Parathyroid adenoma (tissue), 2 donors: Measurements from ENCODE around the gene AMPD3.

Experiments
- H2AFZ ChIP-seq: fragments of 300-600 bp; sonication (generic); one replicate; pipeline ENCODE4 v1.7.0; 2017; ENCODE audit warnings: antibody characterized with exemption, mild to moderate bottlenecking
- H3K27ac ChIP-seq: fragments of 300-600 bp; sonication (generic); one replicate; pipeline ENCODE4 v1.7.0; 2017
- H3K27me3 ChIP-seq: fragments of 300-600 bp; sonication (generic); one replicate; pipeline ENCODE4 v1.7.0; 2017; ENCODE audit warnings: low read length; ENCODE audit not compliant: control insufficient read depth, insufficient read depth
- H3K36me3 ChIP-seq: fragments of 300-600 bp; sonication (generic); one replicate; pipeline ENCODE4 v1.7.0; 2017; ENCODE audit warnings: low read length; ENCODE audit not compliant: control insufficient read depth, insufficient read depth
- H3K4me1 ChIP-seq: fragments of 300-600 bp; sonication (generic); one replicate; pipeline ENCODE4 v1.7.0; 2017; ENCODE audit warnings: control low read depth
- H3K4me2 ChIP-seq: fragments of 300-600 bp; sonication (generic); one replicate; pipeline ENCODE4 v1.7.0; 2017; ENCODE audit warnings: low read length
- H3K4me3 ChIP-seq: fragments of 300-600 bp; sonication (generic); one replicate; pipeline ENCODE4 v1.7.0; 2017; ENCODE audit warnings: low read depth, low read length
- H3K79me2 ChIP-seq: fragments of 300-600 bp; sonication (generic); one replicate; pipeline ENCODE4 v1.7.0; 2017; ENCODE audit warnings: control low read depth
- H3K9ac ChIP-seq: fragments of 300-600 bp; sonication (generic); one replicate; pipeline ENCODE4 v1.7.0; 2017; ENCODE audit warnings: mild to moderate bottlenecking
- H3K9me3 ChIP-seq: fragments of 300-600 bp; sonication (generic); one replicate; pipeline ENCODE4 v1.7.0; 2017; ENCODE audit warnings: low read length; ENCODE audit not compliant: control insufficient read depth
- TF ChIP-seq, protein P1 (sequence below): fragments of 300-600 bp; sonication (generic); IDR thresholded peaks from one replicate; pipeline ENCODE4 v1.7.0; 2017; ENCODE audit warnings: antibody characterized with exemption, mild to moderate bottlenecking
- donor health status: primary hyperparathyroidism.

AMPD3 gene

DNA sequence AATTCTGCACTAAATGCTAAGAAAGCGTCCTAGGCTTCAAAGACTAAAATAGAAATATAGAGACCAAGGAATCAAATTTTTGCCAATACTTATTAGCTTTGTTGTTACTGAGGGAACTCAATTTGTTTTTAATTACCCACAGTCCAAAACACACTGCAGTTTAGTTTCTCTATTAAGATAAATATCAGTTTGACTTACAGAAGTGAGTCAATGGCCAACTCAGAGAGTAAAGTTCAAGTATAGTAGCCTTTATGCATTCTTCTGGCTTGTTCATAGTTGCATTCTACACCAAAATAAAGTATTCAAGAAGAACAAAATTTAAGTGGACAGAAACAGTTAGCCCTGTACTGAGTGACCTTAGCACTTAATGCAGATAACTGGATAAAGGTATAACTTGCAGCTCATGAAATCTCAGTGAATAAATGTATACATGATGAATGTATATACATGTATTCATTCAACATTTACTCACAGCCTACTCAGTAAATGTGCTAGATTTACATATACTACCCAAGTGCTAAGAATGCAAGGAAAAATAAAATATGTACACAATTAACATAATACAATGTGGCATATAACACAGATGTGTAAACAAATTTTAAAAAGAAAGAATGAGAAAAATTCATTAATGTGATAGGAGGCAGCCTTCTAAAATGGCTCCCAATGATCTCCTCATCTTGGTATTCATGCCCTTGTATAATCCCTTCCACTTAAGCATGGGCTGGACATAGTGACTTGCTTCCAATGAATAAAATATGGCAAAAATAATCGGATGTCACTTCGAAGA, 95.6 kb downstream of the AMPD3 start:
- no peak overlapping the region for H3K27ac ChIP-seq
- no peak overlapping the region for H2AFZ ChIP-seq
- H3K36me3 ChIP-seq, result no peaks in the 10 kb centered on the region
- H3K27me3 ChIP-seq, result no peaks in the 10 kb centered on the region
- no peak overlapping the region for H3K4me3 ChIP-seq
- TF ChIP-seq, protein P1, sequence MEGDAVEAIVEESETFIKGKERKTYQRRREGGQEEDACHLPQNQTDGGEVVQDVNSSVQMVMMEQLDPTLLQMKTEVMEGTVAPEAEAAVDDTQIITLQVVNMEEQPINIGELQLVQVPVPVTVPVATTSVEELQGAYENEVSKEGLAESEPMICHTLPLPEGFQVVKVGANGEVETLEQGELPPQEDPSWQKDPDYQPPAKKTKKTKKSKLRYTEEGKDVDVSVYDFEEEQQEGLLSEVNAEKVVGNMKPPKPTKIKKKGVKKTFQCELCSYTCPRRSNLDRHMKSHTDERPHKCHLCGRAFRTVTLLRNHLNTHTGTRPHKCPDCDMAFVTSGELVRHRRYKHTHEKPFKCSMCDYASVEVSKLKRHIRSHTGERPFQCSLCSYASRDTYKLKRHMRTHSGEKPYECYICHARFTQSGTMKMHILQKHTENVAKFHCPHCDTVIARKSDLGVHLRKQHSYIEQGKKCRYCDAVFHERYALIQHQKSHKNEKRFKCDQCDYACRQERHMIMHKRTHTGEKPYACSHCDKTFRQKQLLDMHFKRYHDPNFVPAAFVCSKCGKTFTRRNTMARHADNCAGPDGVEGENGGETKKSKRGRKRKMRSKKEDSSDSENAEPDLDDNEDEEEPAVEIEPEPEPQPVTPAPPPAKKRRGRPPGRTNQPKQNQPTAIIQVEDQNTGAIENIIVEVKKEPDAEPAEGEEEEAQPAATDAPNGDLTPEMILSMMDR, result no peak
- H3K79me2 ChIP-seq, result no peaks in the 10 kb centered on the region
- H3K9ac ChIP-seq, result no peak overlapping the region
- H3K4me2 ChIP-seq, result no peak overlapping the region
- H3K9me3 ChIP-seq, result no peaks in the 10 kb centered on the region
- no peaks in the 10 kb centered on the region for H3K4me1 ChIP-seq

DNA sequence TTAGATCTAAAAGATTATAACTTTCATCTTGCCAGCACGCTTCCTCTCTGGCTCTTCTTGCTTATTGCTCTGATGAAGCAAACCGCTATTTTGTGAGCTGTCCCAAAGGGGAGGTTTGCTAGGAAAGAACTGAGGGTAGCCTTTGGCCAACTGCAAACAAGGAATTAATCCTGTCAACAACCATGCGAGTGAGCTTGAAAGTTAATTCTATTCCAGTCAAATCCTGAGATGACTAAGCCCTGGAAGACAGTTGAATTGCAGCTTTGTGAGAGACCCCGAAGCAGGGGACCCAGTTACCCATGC, 96.2 kb downstream of the AMPD3 start:
- no peaks in the 10 kb centered on the region for H3K79me2 ChIP-seq
- no peak overlapping the region for H3K27ac ChIP-seq
- no peak overlapping the region for H3K4me3 ChIP-seq
- H3K9me3 ChIP-seq, result no peaks in the 10 kb centered on the region
- TF ChIP-seq, protein P1, result no peak
- no peaks in the 10 kb centered on the region for H3K4me1 ChIP-seq
- H3K4me2 ChIP-seq, result no peak overlapping the region
- no peak overlapping the region for H2AFZ ChIP-seq
- no peaks in the 10 kb centered on the region for H3K27me3 ChIP-seq
- H3K9ac ChIP-seq, result no peak overlapping the region
- no peaks in the 10 kb centered on the region for H3K36me3 ChIP-seq

DNA sequence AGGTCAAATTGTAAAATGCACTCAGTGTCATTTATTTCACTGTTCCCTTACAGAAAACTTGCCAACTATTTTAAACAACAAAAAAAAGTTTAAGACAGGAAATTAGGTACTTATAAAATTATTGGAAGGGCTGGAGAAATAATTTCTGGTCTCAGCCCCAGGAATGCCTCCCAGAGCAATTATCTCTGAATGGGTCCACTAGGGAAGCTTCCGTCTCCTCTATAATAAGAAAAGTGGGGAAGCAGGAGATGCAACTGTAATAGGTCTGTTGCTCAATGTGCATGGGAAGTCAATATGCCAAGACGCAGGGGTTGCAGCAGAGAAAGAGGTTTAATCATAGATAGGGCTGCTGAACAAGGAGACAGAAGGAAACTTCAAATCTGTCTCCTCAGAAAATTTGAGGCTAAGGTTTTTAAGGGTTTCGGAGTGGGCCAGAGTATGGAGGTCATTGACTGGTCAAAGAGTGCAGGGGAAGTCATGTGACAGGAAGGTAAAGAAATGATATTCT, 96.8 kb downstream of the AMPD3 start:
- no peak overlapping the region for H3K4me2 ChIP-seq
- H3K79me2 ChIP-seq, result no peaks in the 10 kb centered on the region
- no peaks in the 10 kb centered on the region for H3K9me3 ChIP-seq
- H3K36me3 ChIP-seq, result no peaks in the 10 kb centered on the region
- H3K27ac ChIP-seq, result no peak overlapping the region
- H2AFZ ChIP-seq, result no peak overlapping the region
- H3K4me1 ChIP-seq, result no peaks in the 10 kb centered on the region
- TF ChIP-seq, protein P1, result no peak
- H3K4me3 ChIP-seq, result no peak overlapping the region
- no peaks in the 10 kb centered on the region for H3K27me3 ChIP-seq
- H3K9ac ChIP-seq, result no peak overlapping the region

DNA sequence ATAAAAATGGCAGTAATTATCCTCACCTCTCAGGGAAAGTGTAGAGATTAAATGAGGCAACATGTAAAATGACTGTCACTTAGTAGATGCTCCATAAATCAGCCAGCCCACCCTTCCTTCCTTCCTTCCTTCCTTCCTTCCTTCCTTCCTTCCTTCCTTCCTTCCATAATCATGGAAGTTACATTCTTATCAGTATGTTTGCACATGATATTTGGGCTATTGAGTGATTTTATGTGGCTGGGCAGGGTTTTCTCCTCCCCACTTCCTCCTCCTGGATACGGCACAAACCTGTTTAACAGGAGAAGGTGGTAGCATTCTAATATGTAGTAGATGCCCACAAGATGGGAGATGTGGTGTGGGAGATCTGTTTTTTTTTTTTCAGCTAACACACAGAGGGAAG, 101.5 kb downstream of the AMPD3 start:
- H3K27ac ChIP-seq, result no peak overlapping the region

More for the DNA sequence above, 101.5 kb downstream of the AMPD3 start:
- no peaks in the 10 kb centered on the region for H3K79me2 ChIP-seq
- no peaks in the 10 kb centered on the region for H3K36me3 ChIP-seq
- H3K9me3 ChIP-seq, result no peaks in the 10 kb centered on the region
- TF ChIP-seq, protein P1, result no peak
- H2AFZ ChIP-seq, result no peak overlapping the region
- no peak overlapping the region for H3K9ac ChIP-seq
- no peaks in the 10 kb centered on the region for H3K4me1 ChIP-seq
- H3K27me3 ChIP-seq, result no peaks in the 10 kb centered on the region
- H3K4me3 ChIP-seq, result no peak overlapping the region
- no peak overlapping the region for H3K4me2 ChIP-seq
